ENCODE data around the gene UGT1A5.

- TF ChIP-seq CTCF (IDR thresholded peaks at IDR 0.05; ENCODE audit: insufficient read depth, low read length, poor library complexity, severe bottlenecking) (no peak), EZH2phosphoT487 (conservative IDR thresholded peaks at IDR 0.05; ENCODE audit: low read length) (no peak)
These were observed 68.1 kb downstream of the UGT1A5 start for GRCh38 chr2:233780771-233781170.

Measured in SU-DHL-6 (cell line).